HCT116 (cell line): Measurements from ENCODE around the gene TCF12.

Experiments
- CTCF ChIP-seq, 3 experiments: fragments of 200-600 bp in 1 of 3; sonication (generic) in 1 of 3; IDR thresholded peaks in 2 of 3; conservative IDR thresholded peaks in 1 of 3; 2 replicates each; pipeline ENCODE4 v1.5.1; 2012 to 2017; ENCODE audit warnings: low read depth in 2 of 3, low read length in 2 of 3, antibody characterized with exemption in 1 of 3, borderline replicate concordance in 1 of 3, control low read depth in 1 of 3, mild to moderate bottlenecking in 1 of 3, mixed read lengths in 1 of 3, mixed run types in 1 of 3, moderate library complexity in 1 of 3; ENCODE audit not compliant: insufficient read depth in 1 of 3
- EGR1 ChIP-seq: IDR thresholded peaks from 2 replicates; pipeline ENCODE4 v1.6.1; 2012; ENCODE audit warnings: low read depth
- ELF1 ChIP-seq: IDR thresholded peaks from 2 replicates; pipeline ENCODE4 v1.6.1; 2012; ENCODE audit warnings: low read depth, borderline replicate concordance
- ZBTB33 ChIP-seq: IDR thresholded peaks from 2 replicates; pipeline ENCODE4 v1.6.1; 2011; ENCODE audit warnings: mild to moderate bottlenecking, low read length, moderate library complexity; ENCODE audit not compliant: insufficient replicate concordance; ENCODE audit errors: extremely low read depth

- TF ChIP-seq ZBTB33 (no peak), CTCF (IDR thresholded peaks at IDR 0.05 in 2 of 3, conservative IDR thresholded peaks at IDR 0.05 in 1 of 3; ENCODE audit: borderline replicate concordance in 1 of 3, insufficient read depth in 1 of 3, low read depth in 2 of 3, low read length in 2 of 3) (no peak), EGR1 (no peak), ELF1 (no peak)
These were observed 32.0 kb upstream of the TCF12 start for GRCh38 chr15:56886363-56886931.
